Activated CD4-positive, alpha-beta T cell treated with anti-CD3 and anti-CD28 coated beads, Interleukin-2, Interleukin-4, amounts not matched to agents 100 ng/mL and 50 ng/mL, durations not matched to agents 16 hours and 8 hours (primary cell): ENCODE data around the gene COASY.
"Not testable (repeated sequence)": the region's sequence is repeated elsewhere in the genome, so short reads cannot be mapped to it uniquely, and the experiment has no call there.

ENCODE experiments used
- DNase-seq: peaks from one replicate; pipeline ENCODE4 v3.0.0-alpha.2; 2020; ENCODE audit warnings: low spot score

The COASY gene

GRCh38 chr17:42531455-42532354, 30.2 kb upstream of the COASY start:
- DNase-seq = peak; percentile 30

GRCh38 chr17:42535155-42536047, 26.5 kb upstream of the COASY start:
- DNase-seq = no peak

- peak; percentile 88 for DNase-seq
Measured at GRCh38 chr17:42536048-42536371, 25.9 kb upstream of the COASY start, which contains the start of gene NAGLU. TSS of gene NAGLU (plus strand) at chr17:42536241. CDS start at chr17:42536273, 32 bp downstream.

GRCh38 chr17:42536372-42537155, 25.4 kb upstream of the COASY start:
- DNase-seq = peak; percentile 74

- DNase-seq = no peak
Measured at GRCh38 chr17:42537156-42537805, 24.7 kb upstream of the COASY start.

GRCh38 chr17:42537826-42538451, 24.0 kb upstream of the COASY start:
- no peak for DNase-seq

GRCh38 chr17:42538482-42538881, 23.5 kb upstream of the COASY start:
- DNase-seq = no peak

GRCh38 chr17:42540558-42540957, 21.4 kb upstream of the COASY start:
- not testable (repeated sequence) for DNase-seq

GRCh38 chr17:42541041-42541833, 20.7 kb upstream of the COASY start:
- DNase-seq = peak; percentile 38

- no peak for DNase-seq
Measured at GRCh38 chr17:42543190-42544079, 18.5 kb upstream of the COASY start.

GRCh38 chr17:42544874-42545283, 17.1 kb upstream of the COASY start:
- DNase-seq = no peak

GRCh38 chr17:42545755-42546505, 16.0 kb upstream of the COASY start:
- not testable (repeated sequence) for DNase-seq

GRCh38 chr17:42547001-42547461, 14.9 kb upstream of the COASY start:
- no peak for DNase-seq

- DNase-seq = no peak
Measured at GRCh38 chr17:42547698-42548069, 14.3 kb upstream of the COASY start.

- DNase-seq = peak; percentile 73
Measured at GRCh38 chr17:42548070-42548837, 13.7 kb upstream of the COASY start.

- DNase-seq = no peak
Measured at GRCh38 chr17:42548993-42549755, 12.8 kb upstream of the COASY start.

- DNase-seq = not testable (repeated sequence)
Measured at GRCh38 chr17:42552736-42553135, 9.2 kb upstream of the COASY start, which contains the start of gene HSD17B1. TSS of gene HSD17B1 (plus strand) at chr17:42552923. CDS start at chr17:42552934, 11 bp downstream.
